WTC11 (cell line): ENCODE data around the gene RABL6. TPM values are rescaled to one million over a fixed set of nuclear protein-coding genes. Genes with fewer than 3 reads are reported as not detected.

Experiments
- ATAC-seq: fragments of 200-7000 bp; cut with Tn5 transposase; 2 replicates; pipeline ENCODE4 v1.10.0; 2021; ENCODE audit warnings: mild to moderate bottlenecking, moderate library complexity
- CTCF ChIA-PET: fragments of 300-600 bp; sonication (Branson Sonifier 250); formaldehyde crosslinking; loops from one replicate; lab custom pipeline; 2021; ENCODE audit warnings: antibody characterized with exemption; lab: Charles Lee
- POLR2A ChIA-PET: fragments of 350-600 bp; sonication (Branson Sonifier 250); formaldehyde crosslinking; loops from one replicate; lab custom pipeline; 2021; ENCODE audit warnings: antibody characterized with exemption; lab: Charles Lee
- DNase-seq: peaks from one replicate; pipeline ENCODE4 v3.0.0; 2021; ENCODE audit warnings: low spot score
- H3K27ac Mint-ChIP-seq: 2 replicates; pipeline ENCODE4 v1.8.0; 2021; ENCODE audit warnings: mixed read lengths
- H3K27me3 Mint-ChIP-seq: 2 replicates; pipeline ENCODE4 v1.8.0; 2021; ENCODE audit warnings: low read depth, mild to moderate bottlenecking, moderate library complexity, mixed read lengths
- H3K36me3 Mint-ChIP-seq: 2 replicates; pipeline ENCODE4 v1.8.0; 2021; ENCODE audit warnings: mixed read lengths
- H3K4me1 Mint-ChIP-seq: 2 replicates; pipeline ENCODE4 v1.8.0; 2022; ENCODE audit warnings: mixed read lengths
- H3K4me3 Mint-ChIP-seq: 2 replicates; pipeline ENCODE4 v1.8.0; 2021; ENCODE audit warnings: mild to moderate bottlenecking, moderate library complexity, mixed read lengths
- H3K9me3 Mint-ChIP-seq: 2 replicates; pipeline ENCODE4 v1.8.0; 2021; ENCODE audit warnings: mixed read lengths
- ATF1 ChIP-seq: sonication (generic); formaldehyde crosslinking; IDR thresholded peaks from 2 replicates; pipeline ENCODE4 v1.8.1; 2023; ENCODE audit warnings: mild to moderate bottlenecking, moderate library complexity, missing genetic modification reagents
- ESRRA ChIP-seq: sonication (generic); formaldehyde crosslinking; IDR thresholded peaks from 2 replicates; pipeline ENCODE4 v1.8.1; 2022; ENCODE audit warnings: mild to moderate bottlenecking, missing genetic modification reagents, borderline replicate concordance
- FOXJ3 ChIP-seq: sonication (generic); formaldehyde crosslinking; IDR thresholded peaks from 2 replicates; pipeline ENCODE4 v1.9.0; 2021; ENCODE audit warnings: missing genetic modification reagents, mild to moderate bottlenecking, borderline replicate concordance
- FOXP4 ChIP-seq: sonication (generic); formaldehyde crosslinking; IDR thresholded peaks from 2 replicates; pipeline ENCODE4 v1.8.0; 2022; ENCODE audit warnings: mild to moderate bottlenecking, missing genetic modification reagents
- GABPB1 ChIP-seq: sonication (generic); formaldehyde crosslinking; IDR thresholded peaks from 2 replicates; pipeline ENCODE4 v1.8.1; 2023; ENCODE audit warnings: mild to moderate bottlenecking, missing genetic modification reagents
- JAZF1 ChIP-seq: fragments of 250-450 bp; sonication (Bioruptor Pico); IDR thresholded peaks from 2 replicates; pipeline ENCODE4 v1.9.0; 2021; ENCODE audit warnings: moderate library complexity, mild to moderate bottlenecking, inconsistent platforms
- JUN ChIP-seq: sonication (generic); formaldehyde crosslinking; IDR thresholded peaks from 2 replicates; pipeline ENCODE4 v1.8.0; 2023; ENCODE audit warnings: mild to moderate bottlenecking, missing genetic modification reagents
- KAT7 ChIP-seq: sonication (generic); formaldehyde crosslinking; IDR thresholded peaks from 2 replicates; pipeline ENCODE4 v1.8.1; 2023; ENCODE audit warnings: missing genetic modification reagents, mild to moderate bottlenecking, borderline replicate concordance
- MAX ChIP-seq: sonication (generic); formaldehyde crosslinking; IDR thresholded peaks from 2 replicates; pipeline ENCODE4 v1.8.0; 2022; ENCODE audit warnings: mild to moderate bottlenecking, missing genetic modification reagents
- NR2C2 ChIP-seq: sonication (generic); formaldehyde crosslinking; IDR thresholded peaks from 2 replicates; pipeline ENCODE4 v1.8.0; 2022; ENCODE audit warnings: mild to moderate bottlenecking, missing genetic modification reagents
- PRDM15 ChIP-seq: sonication (generic); formaldehyde crosslinking; IDR thresholded peaks from 2 replicates; pipeline ENCODE4 v1.8.0; 2022; ENCODE audit warnings: missing genetic modification reagents
- RELA ChIP-seq: sonication (generic); formaldehyde crosslinking; IDR thresholded peaks from 2 replicates; pipeline ENCODE4 v1.8.1; 2022; ENCODE audit warnings: missing genetic modification reagents, mild to moderate bottlenecking, borderline replicate concordance
- SMAD4 ChIP-seq: sonication (generic); formaldehyde crosslinking; IDR thresholded peaks from 2 replicates; pipeline ENCODE4 v1.8.0; 2022; ENCODE audit warnings: mild to moderate bottlenecking, missing genetic modification reagents
- SP1 ChIP-seq: sonication (generic); formaldehyde crosslinking; conservative IDR thresholded peaks from 2 replicates; pipeline ENCODE4 v1.8.1; 2022; ENCODE audit warnings: missing genetic modification reagents
- TCF7 ChIP-seq: sonication (generic); formaldehyde crosslinking; IDR thresholded peaks from 2 replicates; pipeline ENCODE4 v1.8.0; 2022; ENCODE audit warnings: mild to moderate bottlenecking, low read depth, missing genetic modification reagents, moderate library complexity
- ZBTB21 ChIP-seq: sonication (generic); formaldehyde crosslinking; IDR thresholded peaks from 2 replicates; pipeline ENCODE4 v1.8.1; 2023; ENCODE audit warnings: mild to moderate bottlenecking, missing genetic modification reagents, borderline replicate concordance
- ZNF121 ChIP-seq: sonication (generic); formaldehyde crosslinking; IDR thresholded peaks from 2 replicates; pipeline ENCODE4 v1.8.0; 2023; ENCODE audit warnings: missing genetic modification reagents
- ZNF232 ChIP-seq: sonication (generic); formaldehyde crosslinking; IDR thresholded peaks from 2 replicates; pipeline ENCODE4 v1.8.0; 2022; ENCODE audit warnings: mild to moderate bottlenecking, missing genetic modification reagents
- ZNF317 ChIP-seq: sonication (generic); formaldehyde crosslinking; IDR thresholded peaks from 2 replicates; pipeline ENCODE4 v1.8.1; 2023; ENCODE audit warnings: low read depth, mild to moderate bottlenecking, moderate library complexity, missing genetic modification reagents, borderline replicate concordance
- ZNF416 ChIP-seq: fragments of 250-450 bp; sonication (Bioruptor Pico); IDR thresholded peaks from 2 replicates; pipeline ENCODE4 v1.9.0; 2021; ENCODE audit warnings: mild to moderate bottlenecking, inconsistent platforms
- total RNA-seq: library from RNA; stranded (reverse); gene quantifications from 3 replicates; pipeline ENCODE4 v1.2.3, GENCODE V29; 2021

RABL6 gene
- total RNA-seq, 1 experiment from 2014 or later, result 171 TPM

DNA sequence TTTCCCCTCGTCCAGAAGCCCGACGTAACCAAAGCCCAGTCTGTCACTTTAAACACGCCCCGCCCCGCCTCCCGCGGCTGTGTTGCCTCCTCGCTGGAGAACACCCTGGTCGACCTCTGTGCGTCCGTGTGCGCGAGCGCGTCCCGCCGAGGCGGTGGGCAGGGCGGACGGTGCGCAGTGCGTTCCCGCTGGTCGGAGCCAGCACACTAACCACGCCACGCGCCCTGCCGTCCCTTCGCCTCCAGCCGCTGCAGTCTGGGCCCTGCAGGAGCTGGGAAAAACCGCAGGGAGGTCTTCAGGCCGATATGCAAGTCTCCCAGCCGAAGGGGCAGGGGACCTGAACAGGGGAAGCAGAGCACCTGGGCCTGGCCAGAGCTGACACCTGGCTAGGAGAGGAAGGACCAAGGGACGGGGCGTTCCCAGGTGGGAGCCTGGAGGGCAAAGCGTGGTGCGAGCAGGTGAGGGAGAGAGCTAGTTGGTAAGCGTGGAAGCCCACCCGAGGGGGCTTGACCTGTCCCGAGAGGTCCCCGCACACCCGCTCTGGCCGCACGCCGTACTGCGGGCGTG lies 40.2 kb downstream of the RABL6 start (continued):
- TF ChIP-seq FOXP4 (no peak), ESRRA (CRISPR knock-in tag) (no peak), MAX (0 out of 2 replicates have a peak, but pooled peaks have one; percentile 34), PRDM15 (CRISPR knock-in tag) (peak; percentile 44; the same call in 1 of the 2 replicates)

DNA sequence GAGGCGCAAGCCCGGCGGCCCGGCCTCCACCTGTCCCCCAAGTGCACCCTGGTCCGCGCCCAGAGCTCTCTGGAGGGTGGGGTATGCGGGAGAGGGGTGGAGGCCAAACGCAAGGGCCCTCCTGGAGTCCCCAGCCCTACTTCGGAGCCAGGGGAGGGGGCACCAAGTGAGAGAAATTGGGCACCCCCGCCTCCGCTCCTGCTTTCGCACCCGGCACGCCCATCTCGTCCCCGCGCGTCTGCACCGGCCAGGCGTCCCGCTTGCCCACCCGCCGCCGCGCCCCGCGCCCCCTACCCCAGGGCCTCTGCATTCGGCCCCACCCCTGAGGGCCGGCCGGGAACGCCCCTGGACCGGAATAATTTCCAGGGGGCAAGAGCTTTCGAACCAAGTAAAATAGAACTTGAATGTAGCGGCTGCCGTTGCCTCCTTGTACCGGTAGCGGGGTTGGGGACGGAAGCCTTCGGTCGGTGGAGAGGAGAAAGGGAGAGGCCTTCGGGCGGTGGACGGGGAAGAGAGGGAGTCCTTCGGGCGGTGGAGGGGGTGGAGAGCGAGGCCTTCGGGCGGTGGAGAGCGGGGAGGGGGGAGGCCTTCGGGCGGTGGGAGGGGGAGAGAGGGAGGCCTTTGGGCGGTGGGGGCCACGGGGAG lies 40.8 kb downstream of the RABL6 start:
- H3K4me1 Mint-ChIP-seq, result peaks cover 6% of the 10 kb centered on the region
- CTCF ChIA-PET, result interaction anchor here (0.7 to 3.0 kb wide), 11 partner anchors 13 to 220 kb away, joined by 3 to 18 read pairs (median 10); partner anchors contain the start of genes NPDC1 and RABL6
- DNase-seq, result peak; percentile 60
- peaks cover 2% of the 10 kb centered on the region; the same call in 1 of the 2 replicates for H3K36me3 Mint-ChIP-seq
- H3K27me3 Mint-ChIP-seq, result peaks cover 3% of the 10 kb centered on the region
- TF ChIP-seq PRDM15 (CRISPR knock-in tag) (no peak), SMAD4 (no peak), JAZF1 (CRISPR knock-in tag) (no peak), RELA (no peak), FOXJ3 (CRISPR knock-in tag) (no peak)
- TF ChIP-seq, all 79 proteins: peak for 0
- Mint-ChIP-seq H3K27ac (peak overlapping the region; percentile 94), H3K4me3 (peak overlapping the region; percentile 94), H3K9me3 (no peaks in the 10 kb centered on the region)
- POLR2A ChIA-PET, result interaction anchor here (0.6 to 3.0 kb wide), 6 partner anchors 13 to 452 kb away, joined by 3 to 14 read pairs (median 4); partner anchors contain the start of gene EDF1
- peak; percentile 0; the same call in 1 of the 2 replicates for ATAC-seq

DNA sequence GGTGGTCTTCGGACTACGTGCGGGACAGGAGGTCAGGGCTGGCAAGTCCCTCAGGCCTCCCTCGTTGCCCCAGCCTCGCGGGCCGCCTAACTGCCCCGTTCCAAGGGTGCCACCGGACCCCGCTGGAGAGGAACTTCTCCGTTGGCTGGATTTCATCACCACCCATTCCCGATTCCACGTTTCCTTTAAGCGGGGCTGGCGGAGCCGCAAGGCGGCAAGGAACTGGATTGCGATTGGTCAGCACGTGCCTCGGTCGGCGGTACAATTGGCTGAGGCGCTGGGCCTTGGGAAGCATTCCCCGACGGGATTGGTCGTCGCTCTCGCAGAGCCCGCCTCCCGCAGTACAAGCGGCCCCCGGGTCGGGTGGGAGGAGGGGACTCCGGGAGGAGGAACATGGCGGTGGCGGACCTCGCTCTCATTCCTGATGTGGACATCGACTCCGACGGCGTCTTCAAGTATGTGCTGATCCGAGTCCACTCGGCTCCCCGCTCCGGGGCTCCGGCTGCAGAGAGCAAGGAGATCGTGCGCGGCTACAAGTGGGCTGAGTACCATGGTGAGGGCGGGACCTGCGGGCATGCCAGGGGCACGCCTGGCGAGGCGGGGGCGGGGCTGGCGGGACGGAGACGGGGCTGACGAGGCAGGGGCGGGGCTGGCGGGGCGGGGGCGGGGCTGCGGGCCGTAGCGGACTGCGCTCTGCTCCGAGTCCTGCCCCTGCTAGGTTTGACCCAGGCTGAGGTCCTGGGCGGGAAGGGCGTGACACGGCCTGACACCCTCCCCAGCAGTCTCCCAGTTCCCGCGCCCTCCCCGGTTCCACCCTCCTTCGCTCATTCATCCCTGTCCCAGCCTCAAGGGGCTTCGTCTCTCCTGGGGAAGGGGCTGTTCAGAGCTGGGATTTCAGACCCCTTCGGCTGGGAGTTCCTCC lies 41.6 kb downstream of the RABL6 start, which contains the start of gene PHPT1:
Gene PHPT1 (plus strand): TSS at position 372 of the 922 bp plus-strand sequence. CDS start 22 bp downstream, at position 394.
- ChIA-PET CTCF (interaction anchor here (1.0 to 3.0 kb wide), 4 partner anchors 49 to 186 kb away, joined by 3 to 13 read pairs (median 4); no protein-coding TSS in a partner anchor), POLR2A (interaction anchor here (3.0 kb wide), 1 partner anchor 17 kb away, joined by 14 read pairs; the partner anchor contains the start of gene EDF1)
- Mint-ChIP-seq H3K27ac (peak within 1 kb of the TSS; percentile 94), H3K4me3 (peak within 1 kb of the TSS; percentile 94), H3K36me3 (peaks cover 2% of the 10 kb centered on the region; the same call in 1 of the 2 replicates), H3K9me3 (no peaks in the 10 kb centered on the region), H3K4me1 (peaks cover 4% of the 10 kb centered on the region), H3K27me3 (peaks cover 3% of the 10 kb centered on the region)
- ATAC-seq, result peak; percentile 75
- DNase-seq, result peak; percentile 99
- TF ChIP-seq ZNF317 (CRISPR knock-in tag) (no peak), KAT7 (no peak), ATF1 (no peak), TCF7 (CRISPR knock-in tag) (no peak), GABPB1 (peak; percentile 97), NR2C2 (CRISPR knock-in tag) (no peak), JUN (CRISPR knock-in tag) (no peak), ZNF121 (0 out of 2 replicates have a peak, but pooled peaks have one; percentile 5), ZBTB21 (CRISPR knock-in tag) (peak; percentile 15; the same call in 1 of the 2 replicates), ZNF416 (CRISPR knock-in tag) (0 out of 2 replicates have a peak, but pooled peaks have one; percentile 81), ZNF232 (CRISPR knock-in tag) (0 out of 2 replicates have a peak, but pooled peaks have one; percentile 32), SP1 (CRISPR knock-in tag) (peak; percentile 78)
